T-helper 1 cell (primary cell): ENCODE measurements around the gene EML1.

Experiments used
- DNase-seq, 5 donors: peaks; one replicate each; pipeline ENCODE4 v3.0.0-alpha.2; 2012 to 2020

Gene EML1

GRCh38 chr14:99781853-99782610 is 11.2 kb upstream of the EML1 start:
- no peak for DNase-seq

GRCh38 chr14:99784508-99784907 is 8.7 kb upstream of the EML1 start:
- DNase-seq: no peak

- DNase-seq: no peak
Observed at GRCh38 chr14:99785426-99785825, 7.8 kb upstream of the EML1 start.

- DNase-seq: no peak
Observed at GRCh38 chr14:99786511-99786989, 6.7 kb upstream of the EML1 start.

- no peak for DNase-seq
Observed at GRCh38 chr14:99788713-99789112, 4.5 kb upstream of the EML1 start.

GRCh38 chr14:99789581-99789980 is 3.6 kb upstream of the EML1 start:
- no peak for DNase-seq

GRCh38 chr14:99790201-99790977 is 2.8 kb upstream of the EML1 start:
- no peak for DNase-seq

GRCh38 chr14:99790978-99791376 is 2.2 kb upstream of the EML1 start:
- DNase-seq: no peak

GRCh38 chr14:99791476-99792209 is 1.6 kb upstream of the EML1 start:
- DNase-seq: no peak

- DNase-seq: no peak
Observed at GRCh38 chr14:99792210-99792535, 1.0 kb upstream of the EML1 start.

GRCh38 chr14:99792551-99793212 is 531 bp upstream of the EML1 start:
- DNase-seq: no peak

- no peak for DNase-seq
Observed at GRCh38 chr14:99794151-99794780, 1.1 kb downstream of the EML1 start.

- DNase-seq: no peak
Observed at GRCh38 chr14:99795046-99795445, 1.8 kb downstream of the EML1 start.

- DNase-seq: no peak
Observed at GRCh38 chr14:99797231-99797630, 4.0 kb downstream of the EML1 start.

GRCh38 chr14:99800781-99801180 is 7.6 kb downstream of the EML1 start:
- no peak for DNase-seq

- no peak for DNase-seq
Observed at GRCh38 chr14:99802301-99803105, 9.3 kb downstream of the EML1 start.

- DNase-seq: no peak
Observed at GRCh38 chr14:99803106-99803775, 10.0 kb downstream of the EML1 start.

- no peak for DNase-seq
Observed at GRCh38 chr14:99803803-99804202, 10.6 kb downstream of the EML1 start.

- DNase-seq: no peak
Observed at GRCh38 chr14:99805757-99806439, 12.7 kb downstream of the EML1 start.

GRCh38 chr14:99806836-99807235 is 13.6 kb downstream of the EML1 start:
- DNase-seq: no peak
